Stimulated activated CD8-positive, alpha-beta memory T cell treated with anti-CD3 and anti-CD28 coated beads, Interleukin-15, amount 100 ng/mL, for 48 hours (primary cell): ENCODE data around the gene TPX2.

Experiments used
- DNase-seq, 2 donors: peaks; one replicate each; pipeline ENCODE4 v3.0.0-alpha.2; 2020; ENCODE audit warnings: low read depth in 2 of 2

Gene TPX2

GRCh38 chr20:31738729-31739549 lies at the start of gene TPX2:
Gene TPX2 (plus strand): TSS chr20:31739290. CDS start chr20:31757477, 18,187 bp downstream.
- peak; percentile 81 to 83 for DNase-seq

GRCh38 chr20:31690124-31690666 lies 48.9 kb upstream of the TPX2 start:
- DNase-seq = no peak

- no peak for DNase-seq
These were observed 47.3 kb upstream of the TPX2 start for GRCh38 chr20:31691646-31692275.

- DNase-seq = no peak
These were observed 45.7 kb upstream of the TPX2 start for GRCh38 chr20:31693402-31693801.

GRCh38 chr20:31693987-31694661 lies 45.0 kb upstream of the TPX2 start:
- no peak for DNase-seq

- no peak for DNase-seq
These were observed 44.1 kb upstream of the TPX2 start for GRCh38 chr20:31694842-31695593.

GRCh38 chr20:31695849-31696804 lies 43.0 kb upstream of the TPX2 start:
- no peak for DNase-seq

GRCh38 chr20:31698243-31698802 lies 40.8 kb upstream of the TPX2 start:
- no peak for DNase-seq

- DNase-seq = no peak
These were observed 40.0 kb upstream of the TPX2 start for GRCh38 chr20:31698803-31699718.

- no peak for DNase-seq
These were observed 39.0 kb upstream of the TPX2 start for GRCh38 chr20:31699801-31700728.

GRCh38 chr20:31700747-31701146 lies 38.3 kb upstream of the TPX2 start:
- no peak for DNase-seq

- no peak for DNase-seq
These were observed 37.5 kb upstream of the TPX2 start for GRCh38 chr20:31701591-31701990.

GRCh38 chr20:31704225-31705119 lies 34.6 kb upstream of the TPX2 start:
- DNase-seq = no peak

GRCh38 chr20:31705191-31705590 lies 33.9 kb upstream of the TPX2 start:
- DNase-seq = no peak

GRCh38 chr20:31705598-31706597 lies 33.2 kb upstream of the TPX2 start:
- DNase-seq = no peak
